Caco-2 (cell line): ENCODE results near the gene MAML2. TPM values are rescaled to one million over a fixed set of nuclear protein-coding genes. Genes with fewer than 3 reads are reported as not detected.

Experiments
- BruUV-seq: library from RNA; stranded (reverse); fragments of 400-500 nt; replicated peaks from 2 replicates; lab custom pipeline; 2021; lab: Mats Ljungman, UMichigan
- CTCF ChIA-PET: fragments of 300-600 bp; sonication (Branson Sonifier 250); formaldehyde crosslinking; loops from one replicate; lab custom pipeline; 2022; ENCODE audit warnings: antibody characterized with exemption; lab: Charles Lee
- POLR2A ChIA-PET: fragments of 300-600 bp; sonication (Branson Sonifier 250); formaldehyde crosslinking; loops from one replicate; lab custom pipeline; 2022; ENCODE audit warnings: antibody characterized with exemption; lab: Charles Lee
- DNase-seq, 2 experiments: peaks; one replicate each; pipeline versions ENCODE4 v3.0.0 to v3.0.0-alpha.2; 2020 to 2022
- H3K27me3 ChIP-seq: replicated peaks from 2 replicates; pipeline ENCODE4 v1.6.0; 2011; ENCODE audit warnings: low read length; ENCODE audit not compliant: control insufficient read depth, insufficient read depth
- H3K36me3 ChIP-seq: 2 replicates; pipeline ENCODE4 v1.5.1; 2011; ENCODE audit warnings: low read length; ENCODE audit not compliant: control insufficient read depth, insufficient read depth
- H3K4me1 ChIP-seq: fragments of 250-450 bp; sonication (Bioruptor Pico); 2 replicates; pipeline ENCODE4 v1.5.1; 2020; ENCODE audit warnings: mild to moderate bottlenecking
- H3K4me3 ChIP-seq: 2 replicates; pipeline ENCODE4 v1.5.1; 2011; ENCODE audit warnings: low read depth, mild to moderate bottlenecking, control low read depth, low read length
- H3K9me3 ChIP-seq: fragments of 250-450 bp; sonication (Bioruptor Pico); 2 replicates; pipeline ENCODE4 v1.5.1; 2020; ENCODE audit warnings: mild to moderate bottlenecking, moderate library complexity
- H3K27ac Mint-ChIP-seq: one replicate; pipeline ENCODE4 v1.8.0; 2022; ENCODE audit warnings: mixed read lengths; ENCODE audit not compliant: unreplicated experiment
- H3K27me3 Mint-ChIP-seq: one replicate; pipeline ENCODE4 v1.8.0; 2022; ENCODE audit warnings: mixed read lengths; ENCODE audit not compliant: insufficient read depth, unreplicated experiment
- H3K36me3 Mint-ChIP-seq: one replicate; pipeline ENCODE4 v1.8.0; 2022; ENCODE audit warnings: mild to moderate bottlenecking, mixed read lengths; ENCODE audit not compliant: insufficient read depth, unreplicated experiment
- H3K4me1 Mint-ChIP-seq: one replicate; pipeline ENCODE4 v1.8.0; 2022; ENCODE audit warnings: low read depth, mixed read lengths; ENCODE audit not compliant: unreplicated experiment
- H3K4me3 Mint-ChIP-seq: one replicate; pipeline ENCODE4 v1.8.0; 2022; ENCODE audit warnings: mild to moderate bottlenecking, moderate library complexity, mixed read lengths; ENCODE audit not compliant: unreplicated experiment
- H3K9me3 Mint-ChIP-seq: one replicate; pipeline ENCODE4 v1.8.0; 2022; ENCODE audit warnings: mixed read lengths; ENCODE audit not compliant: unreplicated experiment
- intact Hi-C: fragments of 100-400 bp; cut with micrococcal nuclease; formaldehyde crosslinking; loops from one replicate; pipeline ENCODE4 v1.10.0; 2022; ENCODE audit not compliant: unreplicated experiment
- total RNA-seq: library from RNA; stranded (reverse); gene quantifications from 2 replicates; pipeline ENCODE4 v1.2.3, GENCODE V29; 2022
- TF ChIP-seq, protein P1 (sequence below), 2 experiments: fragments of 200-600 bp in 1 of 2; IDR thresholded peaks; 1 replicate in 1 of 2; 2 replicates in 1 of 2; pipeline versions ENCODE4 v1.5.1 to v1.8.0; 2011 to 2022; ENCODE audit warnings: antibody characterized with exemption in 1 of 2, control low read depth in 1 of 2, inconsistent platforms in 1 of 2, low read depth in 1 of 2, low read length in 1 of 2, mild to moderate bottlenecking in 1 of 2, moderate library complexity in 1 of 2; ENCODE audit not compliant: insufficient read depth in 1 of 2, severe bottlenecking in 1 of 2, unreplicated experiment in 1 of 2

MAML2 gene
- total RNA-seq, 1 experiment from 2014 or later, result 11.5 TPM

DNA sequence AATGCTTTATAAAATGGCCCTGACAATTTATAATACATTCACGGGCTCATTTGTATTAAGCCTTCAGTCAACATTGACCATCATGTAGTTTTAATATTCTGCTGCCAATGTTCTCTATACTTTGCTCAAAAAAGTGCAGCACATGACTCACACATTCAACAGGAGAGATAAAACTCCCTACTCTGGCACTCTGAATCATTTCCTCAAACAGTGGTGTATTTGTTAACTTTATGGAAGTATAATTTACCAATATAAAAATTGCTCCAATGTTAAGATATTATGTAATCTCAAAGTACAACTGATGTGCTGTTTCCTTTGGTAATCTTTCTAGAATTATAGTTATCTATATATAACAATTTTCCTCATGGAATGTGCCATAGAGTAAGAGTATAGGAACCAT is 39.9 kb downstream of the MAML2 start:
- Histone ChIP-seq H3K36me3 (no peaks in the 10 kb centered on the region), H3K4me3 (no peak overlapping the region), H3K4me1 (no peaks in the 10 kb centered on the region; the same call in 1 of the 2 replicates), H3K9me3 (no peaks in the 10 kb centered on the region), H3K27me3 (no peaks in the 10 kb centered on the region)
- BruUV-seq, result no TSS peak
- CTCF ChIA-PET, result interaction anchor here (0.5 kb wide), 1 partner anchor 41 kb away, joined by 4 read pairs; no protein-coding TSS in a partner anchor
- POLR2A ChIA-PET, result no interaction called here
- no peak overlapping the region for H3K4me3 Mint-ChIP-seq
- H3K9me3 Mint-ChIP-seq, result no peaks in the 10 kb centered on the region
- intact Hi-C loops, result no loop called here
- no peak for DNase-seq
- no peaks in the 10 kb centered on the region for H3K36me3 Mint-ChIP-seq
- no peaks in the 10 kb centered on the region for H3K27me3 Mint-ChIP-seq
- peaks cover 14% of the 10 kb centered on the region for H3K4me1 Mint-ChIP-seq
- TF ChIP-seq, protein P1, sequence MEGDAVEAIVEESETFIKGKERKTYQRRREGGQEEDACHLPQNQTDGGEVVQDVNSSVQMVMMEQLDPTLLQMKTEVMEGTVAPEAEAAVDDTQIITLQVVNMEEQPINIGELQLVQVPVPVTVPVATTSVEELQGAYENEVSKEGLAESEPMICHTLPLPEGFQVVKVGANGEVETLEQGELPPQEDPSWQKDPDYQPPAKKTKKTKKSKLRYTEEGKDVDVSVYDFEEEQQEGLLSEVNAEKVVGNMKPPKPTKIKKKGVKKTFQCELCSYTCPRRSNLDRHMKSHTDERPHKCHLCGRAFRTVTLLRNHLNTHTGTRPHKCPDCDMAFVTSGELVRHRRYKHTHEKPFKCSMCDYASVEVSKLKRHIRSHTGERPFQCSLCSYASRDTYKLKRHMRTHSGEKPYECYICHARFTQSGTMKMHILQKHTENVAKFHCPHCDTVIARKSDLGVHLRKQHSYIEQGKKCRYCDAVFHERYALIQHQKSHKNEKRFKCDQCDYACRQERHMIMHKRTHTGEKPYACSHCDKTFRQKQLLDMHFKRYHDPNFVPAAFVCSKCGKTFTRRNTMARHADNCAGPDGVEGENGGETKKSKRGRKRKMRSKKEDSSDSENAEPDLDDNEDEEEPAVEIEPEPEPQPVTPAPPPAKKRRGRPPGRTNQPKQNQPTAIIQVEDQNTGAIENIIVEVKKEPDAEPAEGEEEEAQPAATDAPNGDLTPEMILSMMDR (IDR thresholded peaks at IDR 0.05; ENCODE audit: insufficient read depth in 1 of 2, low read depth in 1 of 2, low read length in 1 of 2, severe bottlenecking in 1 of 2, unreplicated experiment in 1 of 2), result no peak
- H3K27ac Mint-ChIP-seq, result no peak overlapping the region

DNA sequence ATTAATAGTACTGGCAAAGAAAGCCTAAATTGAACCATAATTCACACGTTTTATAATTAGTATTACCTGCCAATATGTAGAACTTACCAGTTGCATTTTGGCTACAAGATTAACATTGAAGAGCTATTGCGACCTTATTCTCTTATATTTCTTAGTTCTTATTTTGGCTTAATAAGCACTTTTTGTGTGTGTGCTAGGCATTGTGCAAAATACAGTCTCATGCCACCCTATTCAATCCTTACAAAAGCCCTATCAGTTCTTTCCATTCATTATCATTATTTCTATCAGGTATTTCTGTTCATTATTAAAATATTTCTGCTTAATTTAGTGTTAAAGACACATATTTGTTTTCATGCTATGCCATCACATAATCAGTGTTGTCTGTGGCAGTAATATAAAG is 41.2 kb downstream of the MAML2 start:
- Mint-ChIP-seq H3K36me3 (no peaks in the 10 kb centered on the region), H3K4me3 (no peak overlapping the region), H3K27me3 (no peaks in the 10 kb centered on the region), H3K27ac (no peak overlapping the region), H3K4me1 (peaks cover 2% of the 10 kb centered on the region), H3K9me3 (no peaks in the 10 kb centered on the region)
- POLR2A ChIA-PET, result no interaction called here
- Histone ChIP-seq H3K9me3 (no peaks in the 10 kb centered on the region), H3K27me3 (no peaks in the 10 kb centered on the region), H3K36me3 (no peaks in the 10 kb centered on the region), H3K4me1 (no peaks in the 10 kb centered on the region; the same call in 1 of the 2 replicates), H3K4me3 (no peak overlapping the region)
- BruUV-seq, result no TSS peak
- TF ChIP-seq, protein P1 (IDR thresholded peaks at IDR 0.05; ENCODE audit: insufficient read depth in 1 of 2, low read depth in 1 of 2, low read length in 1 of 2, severe bottlenecking in 1 of 2, unreplicated experiment in 1 of 2), result no peak
- DNase-seq, result no peak
- intact Hi-C loops, result no loop called here
- CTCF ChIA-PET, result no interaction called here

DNA sequence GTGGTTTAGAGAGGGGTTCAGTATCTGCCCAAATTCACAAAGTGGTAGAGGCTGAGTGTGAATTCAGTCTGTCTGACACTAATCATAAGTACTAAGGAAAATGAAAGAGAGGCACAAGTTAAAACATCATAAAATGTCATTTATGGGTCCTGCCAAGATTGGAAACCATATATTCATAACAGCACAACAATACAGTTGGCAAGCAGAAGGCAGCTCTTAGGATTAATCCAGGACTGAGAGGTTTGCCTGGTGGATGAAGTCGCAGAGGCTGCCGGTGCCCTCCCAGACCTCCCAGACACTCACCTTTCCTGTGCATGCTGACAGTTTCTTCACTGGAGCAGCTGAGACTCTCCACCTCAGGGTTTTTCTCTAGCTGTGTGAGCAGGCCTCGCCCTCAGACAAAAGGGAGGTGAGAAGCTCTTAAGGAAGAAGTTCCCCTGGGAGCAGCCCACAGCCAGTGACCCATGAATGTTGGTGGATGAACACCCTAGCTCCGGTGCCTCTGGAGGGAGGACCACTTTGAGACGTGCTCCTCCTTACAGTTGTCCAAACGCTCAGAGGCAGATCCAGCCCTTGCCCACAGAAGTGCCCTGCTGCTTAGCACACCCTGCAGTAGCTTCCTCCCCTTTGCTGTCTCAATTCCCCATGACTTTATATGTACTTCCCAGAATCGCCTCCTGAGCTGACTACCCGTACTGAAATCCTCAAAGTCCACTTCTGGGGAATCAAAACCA is 43.7 kb downstream of the MAML2 start:
- ChIA-PET POLR2A (no interaction called here), CTCF (no interaction called here)
- no TSS peak for BruUV-seq
- intact Hi-C loops, result no loop called here
- Histone ChIP-seq H3K27me3 (no peaks in the 10 kb centered on the region), H3K9me3 (no peaks in the 10 kb centered on the region), H3K4me1 (no peaks in the 10 kb centered on the region; the same call in 1 of the 2 replicates), H3K4me3 (no peak overlapping the region), H3K36me3 (no peaks in the 10 kb centered on the region)
- DNase-seq, result no peak
- no peaks in the 10 kb centered on the region for H3K27me3 Mint-ChIP-seq
- TF ChIP-seq, protein P1 (IDR thresholded peaks at IDR 0.05; ENCODE audit: insufficient read depth in 1 of 2, low read depth in 1 of 2, low read length in 1 of 2, severe bottlenecking in 1 of 2, unreplicated experiment in 1 of 2), result no peak
- no peak overlapping the region for H3K27ac Mint-ChIP-seq
- H3K4me1 Mint-ChIP-seq, result no peaks in the 10 kb centered on the region
- H3K9me3 Mint-ChIP-seq, result no peaks in the 10 kb centered on the region
- no peaks in the 10 kb centered on the region for H3K36me3 Mint-ChIP-seq
- no peak overlapping the region for H3K4me3 Mint-ChIP-seq
